Left cardiac atrium (tissue), 4 donors: ENCODE data around the gene OR2V1. TPM values are rescaled to one million over a fixed set of nuclear protein-coding genes. Genes with fewer than 3 reads are reported as not detected.
"Not testable (repeated sequence)": the region's sequence is repeated elsewhere in the genome, so short reads cannot be mapped to it uniquely, and the experiment has no call there.

ENCODE experiments used
- ATAC-seq, 2 donors: fragments of 200-7000 bp; cut with Tn5 transposase; one replicate each; pipeline ENCODE4 v1.9.1; 2020; ENCODE audit warnings: mild to moderate bottlenecking in 2 of 2, moderate library complexity in 2 of 2
- DNase-seq: peaks from one replicate; pipeline ENCODE4 v3.0.0-alpha.2; 2020
- intact Hi-C, 2 donors: fragments of 100-400 bp; cut with DNase I; formaldehyde crosslinking; loops; one replicate each; pipeline versions ENCODE4 v1.14.1 to v1.15.1; 2022 to 2023
- long read RNA-seq: library from polyadenylated mRNA; unstranded; transcript quantifications from one replicate; pipeline ENCODE4 v2.0.0, GENCODE V29; 2021
- total RNA-seq, 2 donors: library from RNA; stranded (reverse); fragmentation: NEBNext Ultra II Directional; extraction: Animal tissue kit (Norgen Biotek cat#: 25700); gene quantifications; one replicate each; pipeline ENCODE4 v1.2.1, GENCODE V29; 2021
- donor health status: DM: no; HTN: yes; CAD: no.
- donor health status: DM: no; HTN: yes; CAD: no; lungs with severe emphysema.
- donor health status: DM: yes; HTN: yes; CAD: no.
- donor health status: Dilated cardiomyopathy.

OR2V1 gene, protein sequence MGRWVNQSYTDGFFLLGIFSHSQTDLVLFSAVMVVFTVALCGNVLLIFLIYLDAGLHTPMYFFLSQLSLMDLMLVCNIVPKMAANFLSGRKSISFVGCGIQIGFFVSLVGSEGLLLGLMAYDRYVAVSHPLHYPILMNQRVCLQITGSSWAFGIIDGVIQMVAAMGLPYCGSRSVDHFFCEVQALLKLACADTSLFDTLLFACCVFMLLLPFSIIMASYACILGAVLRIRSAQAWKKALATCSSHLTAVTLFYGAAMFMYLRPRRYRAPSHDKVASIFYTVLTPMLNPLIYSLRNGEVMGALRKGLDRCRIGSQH
- not detected for total RNA-seq
- long read RNA-seq = 0 reads

DNA sequence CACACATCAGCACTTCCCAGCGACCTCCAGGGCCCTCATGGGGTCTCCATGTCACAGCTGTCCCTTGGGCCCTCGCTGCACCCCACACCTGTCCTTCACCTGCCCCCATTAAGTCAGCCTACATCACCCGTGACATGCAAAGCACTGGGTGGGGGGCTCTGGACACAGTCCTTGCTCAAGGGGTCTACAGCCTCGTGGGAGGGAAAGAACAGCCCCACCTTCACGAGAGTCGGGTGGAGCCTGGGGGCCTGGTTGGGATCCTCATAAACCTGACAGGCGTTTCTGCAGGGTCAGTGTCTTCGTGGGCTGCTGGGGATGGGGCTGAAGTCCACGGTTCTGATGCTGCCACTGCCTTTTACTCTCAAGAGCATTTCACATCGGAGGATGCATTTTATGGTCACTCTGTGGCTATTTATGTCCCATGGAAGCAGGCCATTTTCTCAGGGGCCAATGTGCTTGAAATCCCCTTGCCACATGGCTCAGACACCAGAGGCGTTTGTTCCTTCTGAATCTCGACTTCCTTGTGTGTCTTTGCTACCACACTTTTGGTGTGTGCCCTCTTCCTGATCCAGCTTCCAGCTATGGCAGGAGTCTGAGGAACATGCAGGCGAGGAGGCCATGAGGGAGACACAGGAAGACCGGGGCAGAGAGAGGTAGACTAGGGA is at the start of gene OR2V1:
Gene OR2V1 (minus strand): TSS at position 338 of the 665 bp plus-strand sequence. CDS start 5,865 bp downstream, outside the sequence.
- DNase-seq = no peak
- ATAC-seq = no peak
- intact Hi-C loops = no loop called here

- ATAC-seq, intact Hi-C loops, DNase-seq: not testable (repeated sequence)
Observed at GRCh38 chr5:181177559-181177958, 46.6 kb upstream of the OR2V1 start.

DNA sequence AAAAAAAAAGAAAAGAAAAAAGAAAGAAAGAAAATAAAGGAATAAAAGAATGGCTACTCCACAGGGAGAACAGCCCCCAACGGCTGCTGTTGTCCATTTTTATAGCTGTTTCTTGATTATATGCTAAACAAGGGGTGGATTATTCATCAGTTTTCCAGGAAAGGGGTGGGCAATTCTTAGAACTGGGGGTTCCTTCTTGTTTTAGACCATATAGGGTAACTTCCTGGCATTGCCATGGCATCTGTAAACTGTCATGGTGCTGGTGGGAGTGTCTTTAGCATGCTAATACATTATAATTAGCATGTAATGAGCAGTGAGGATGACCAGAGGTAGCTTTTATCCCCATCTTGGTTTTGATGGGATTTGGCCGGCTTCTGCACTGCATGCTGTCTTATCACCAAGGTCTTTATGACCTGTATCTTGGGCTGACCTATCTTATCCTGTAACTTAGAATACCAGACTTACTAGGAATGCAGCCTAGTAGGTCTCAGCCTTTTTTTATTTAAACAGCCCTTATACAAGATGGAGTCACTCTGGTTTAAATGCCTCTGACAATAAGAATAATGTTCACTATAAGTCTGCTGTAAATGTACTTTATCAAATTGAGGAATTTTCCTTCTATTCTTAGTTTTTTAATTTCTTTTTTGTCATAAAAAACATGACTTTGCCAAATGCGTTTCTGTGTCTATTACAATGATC is 45.4 kb upstream of the OR2V1 start:
- ATAC-seq (no peak), DNase-seq (no peak)
- intact Hi-C loops = no loop called here

DNA sequence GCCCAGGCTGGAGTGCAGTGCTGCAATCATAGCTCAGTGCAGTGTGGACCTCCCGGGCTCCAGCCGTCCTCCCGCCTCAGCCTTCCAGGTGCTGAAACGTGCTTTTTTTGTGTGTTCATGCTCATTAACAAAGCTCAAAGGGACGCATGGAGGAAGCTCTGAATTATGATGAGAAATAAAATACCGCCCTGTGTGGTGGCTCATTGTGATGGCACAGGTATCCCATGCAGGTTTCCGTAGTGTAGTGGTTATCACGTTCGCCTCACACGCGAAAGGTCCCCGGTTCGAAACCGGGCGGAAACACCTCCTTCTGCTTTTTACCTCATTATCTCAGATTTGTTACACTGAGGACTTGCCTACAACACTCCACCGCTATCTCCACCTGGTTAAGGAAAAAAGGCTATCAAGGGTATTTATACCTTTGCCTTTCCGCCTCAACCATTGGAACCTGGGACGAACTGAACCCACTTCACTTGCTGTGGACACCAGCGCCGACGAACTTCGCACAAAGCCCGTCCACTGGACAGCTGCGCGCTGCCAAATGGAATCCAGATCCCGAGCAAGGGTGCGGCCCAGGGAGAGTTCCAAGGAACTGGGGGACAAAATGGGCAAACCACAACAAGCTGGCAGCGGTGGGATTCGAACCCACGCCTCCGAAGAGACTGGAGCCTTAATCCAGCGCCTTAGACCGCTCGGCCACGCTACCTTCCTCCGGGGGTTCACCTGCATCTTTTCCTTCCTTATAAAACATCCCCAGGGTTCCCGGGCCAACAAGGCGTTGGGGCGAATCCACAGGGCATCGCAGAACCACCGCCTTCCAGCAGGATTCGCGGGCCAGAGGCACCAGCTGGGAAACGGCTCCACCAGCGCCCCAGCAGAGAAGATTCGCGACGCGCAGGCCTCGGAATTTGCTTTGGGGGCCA is 42.7 kb upstream of the OR2V1 start:
- intact Hi-C loops = no loop called here
- ATAC-seq (peak in 1 of 2 donors; percentile 69), DNase-seq (no peak)

GRCh38 chr5:181173027-181173419 is 42.1 kb upstream of the OR2V1 start:
- ATAC-seq = peak; percentile 12 to 19
- intact Hi-C loops = no loop called here
- no peak for DNase-seq

- ATAC-seq = no peak
- intact Hi-C loops = no loop called here
- no peak for DNase-seq
Observed at GRCh38 chr5:181171782-181172181, 40.8 kb upstream of the OR2V1 start.

DNA sequence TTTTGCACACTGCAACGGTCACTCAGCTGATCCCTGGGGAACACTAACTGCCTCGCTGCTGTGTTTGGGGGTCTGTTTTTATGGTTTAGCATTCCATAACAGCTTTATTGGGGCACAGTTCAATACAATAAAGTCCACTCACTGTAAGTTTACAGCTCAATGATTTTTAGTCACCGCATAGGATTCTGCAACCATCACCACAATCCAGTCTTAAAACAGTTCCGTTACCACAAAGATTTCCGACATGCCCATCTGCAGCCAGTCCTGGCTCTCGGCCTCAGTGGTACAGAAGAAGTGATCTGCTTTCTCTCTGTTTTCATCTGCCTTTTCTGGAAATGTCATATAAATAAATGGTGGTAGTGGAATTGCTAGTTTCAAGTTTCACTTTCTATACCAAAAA is 40.0 kb upstream of the OR2V1 start:
- DNase-seq (no peak), ATAC-seq (no peak)
- intact Hi-C loops = no loop called here

GRCh38 chr5:181170237-181170825 is 39.4 kb upstream of the OR2V1 start:
- peak in 1 of 2 donors; percentile 24 for ATAC-seq
- no peak for DNase-seq
- intact Hi-C loops = no loop called here

DNA sequence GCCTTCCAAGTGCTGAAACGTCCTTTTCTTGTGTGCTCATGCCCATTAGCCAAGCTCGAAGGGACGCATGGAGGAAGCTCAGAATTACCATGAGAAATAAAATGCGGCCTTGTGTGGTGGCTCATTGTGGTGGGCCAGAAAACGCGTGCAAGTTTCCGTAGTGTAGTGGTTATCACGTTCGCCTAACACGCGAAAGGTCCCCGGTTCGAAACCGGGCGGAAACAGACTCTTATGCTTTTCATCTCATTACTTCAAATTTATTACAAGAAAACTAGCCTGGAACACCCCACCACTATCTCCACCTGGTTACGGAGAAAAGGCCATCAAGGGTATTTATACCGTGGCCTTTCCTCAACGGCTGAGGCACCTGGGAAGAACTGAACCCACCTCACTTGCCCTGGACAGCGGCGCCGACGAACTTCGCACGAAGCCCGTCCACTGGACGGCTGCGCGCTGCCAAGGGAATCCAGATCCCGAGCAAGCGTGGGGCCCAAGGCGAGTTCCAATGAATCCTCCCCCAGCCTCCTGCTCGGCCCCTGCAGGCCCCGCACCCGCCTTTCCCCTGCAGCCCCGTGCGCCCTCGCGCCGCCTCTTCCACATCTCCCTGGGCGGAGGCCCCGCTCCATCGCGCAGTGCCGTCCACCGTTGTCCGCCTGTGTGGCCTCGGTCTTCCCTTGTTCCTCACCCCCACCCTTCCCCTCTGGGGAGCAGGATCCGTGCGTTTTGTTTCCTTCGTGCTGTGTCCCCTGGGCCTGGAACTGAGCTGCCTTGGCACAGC is 38.7 kb upstream of the OR2V1 start:
- peak in 1 of 2 donors; percentile 50 for ATAC-seq
- DNase-seq, intact Hi-C loops: not testable (repeated sequence)

DNA sequence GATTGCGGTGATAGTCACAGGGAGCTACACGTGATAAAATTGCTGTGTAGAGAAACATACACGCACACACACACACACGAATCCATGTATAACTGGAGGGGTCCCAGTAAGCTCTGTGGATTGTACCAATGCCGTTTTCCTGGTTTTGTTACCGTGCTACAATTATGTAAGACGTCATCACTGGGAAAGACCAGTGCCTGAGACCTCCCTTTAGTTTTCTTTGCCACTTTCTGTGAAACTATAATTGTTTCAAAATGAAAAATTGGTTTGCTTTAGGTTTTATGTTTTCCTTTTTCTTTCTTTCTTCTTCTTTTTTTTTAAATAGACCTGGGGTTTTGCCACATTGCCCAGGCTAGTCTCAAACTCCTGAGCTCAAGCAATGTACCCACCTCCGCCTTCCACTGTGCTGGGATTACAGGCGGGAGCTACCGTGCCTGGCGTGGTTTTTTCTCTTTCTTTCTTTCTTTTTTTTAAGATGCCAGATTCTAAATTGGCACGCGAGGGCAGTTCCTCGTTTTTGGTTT is 37.7 kb upstream of the OR2V1 start:
- no peak for ATAC-seq
- no peak for DNase-seq
- intact Hi-C loops = no loop called here

- DNase-seq (no peak), ATAC-seq (no peak)
- intact Hi-C loops = no loop called here
Observed at GRCh38 chr5:181167814-181168488, 37.0 kb upstream of the OR2V1 start.

DNA sequence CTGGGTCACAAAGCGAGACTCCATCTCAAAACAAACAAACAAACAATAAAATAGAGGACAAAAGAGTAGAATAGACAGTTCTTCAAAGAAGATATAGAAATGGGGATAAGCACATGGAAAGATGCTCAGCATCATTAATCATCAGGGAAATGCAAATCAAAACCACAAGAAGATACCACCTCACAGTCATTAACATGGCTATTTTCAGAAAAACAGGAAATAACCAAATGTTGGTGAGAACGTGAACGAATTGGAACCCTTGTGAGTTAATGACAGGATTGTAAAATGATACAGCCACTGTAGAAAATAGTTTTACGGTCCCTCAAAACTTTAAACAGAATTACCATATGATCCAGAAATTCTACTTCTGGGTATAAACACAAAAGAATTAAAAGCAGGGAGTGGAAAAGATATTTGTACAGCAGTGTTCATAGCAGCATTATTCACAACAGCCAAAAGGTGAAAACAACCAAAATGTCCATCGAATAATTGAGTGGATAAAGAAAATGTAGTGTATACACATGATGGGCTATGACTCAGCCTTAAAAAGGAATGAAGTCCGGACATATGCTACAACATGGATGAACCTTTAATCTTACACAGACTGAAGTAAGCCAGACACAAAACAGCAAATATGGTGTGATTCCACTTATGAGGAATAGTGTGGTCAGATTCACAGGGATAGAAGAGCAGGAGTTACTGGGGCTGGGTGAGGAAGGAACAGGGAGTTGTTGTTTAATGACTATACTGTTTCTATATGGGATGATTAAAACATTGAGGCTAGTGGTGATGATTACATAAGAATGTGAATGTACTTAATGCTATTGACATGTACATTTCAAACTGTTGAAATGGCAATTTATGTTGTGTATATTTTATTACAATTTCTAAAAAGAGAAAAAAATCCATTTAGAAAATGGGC is 36.1 kb upstream of the OR2V1 start:
- DNase-seq (no peak), ATAC-seq (no peak)
- intact Hi-C loops = no loop called here

DNA sequence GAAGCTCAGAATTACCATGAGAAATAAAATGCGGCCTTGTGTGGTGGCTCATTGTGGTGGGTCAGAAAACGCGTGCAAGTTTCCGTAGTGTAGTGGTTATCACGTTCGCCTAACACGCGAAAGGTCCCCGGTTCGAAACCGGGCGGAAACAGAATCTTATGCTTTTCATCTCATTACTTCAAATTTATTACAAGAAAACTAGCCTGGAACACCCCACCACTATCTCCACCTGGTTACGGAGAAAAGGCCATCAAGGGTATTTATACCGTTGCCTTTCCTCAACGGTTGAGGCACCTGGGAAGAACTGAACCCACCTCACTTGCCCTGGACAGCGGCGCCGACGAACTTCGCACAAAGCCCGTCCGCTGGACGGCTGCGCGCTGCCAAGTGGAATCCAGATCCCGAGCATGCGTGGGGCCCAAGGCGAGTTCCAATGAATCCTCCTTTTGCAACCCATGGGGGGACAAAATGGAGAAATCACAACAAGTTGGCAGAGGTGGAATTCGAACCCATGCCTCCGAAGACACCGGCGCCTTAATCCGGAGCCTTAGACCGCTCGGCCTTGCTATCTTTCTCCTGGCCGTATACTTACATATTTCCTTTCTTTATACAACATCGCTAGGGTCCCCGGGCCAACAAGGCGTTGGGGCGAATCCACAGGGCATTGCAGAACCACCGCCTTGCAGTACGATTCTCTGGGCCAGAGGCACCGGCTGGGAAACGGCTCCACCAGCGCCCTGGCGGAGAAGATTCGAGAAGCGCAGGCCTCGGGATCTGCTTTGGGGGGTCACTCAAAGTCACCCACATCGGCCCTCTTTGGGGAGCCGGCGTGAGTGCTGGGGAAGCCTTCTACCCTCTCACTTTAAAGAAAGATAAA is 33.3 kb upstream of the OR2V1 start:
- DNase-seq = no peak
- intact Hi-C loops = no loop called here
- ATAC-seq = no peak

- no peak for DNase-seq
- no peak for ATAC-seq
- intact Hi-C loops = no loop called here
Observed at GRCh38 chr5:181163487-181164075, 32.6 kb upstream of the OR2V1 start.
